Measurements from ENCODE around the gene TTC32.
"Not testable (repeated sequence)": the region's sequence is repeated elsewhere in the genome, so short reads cannot be mapped to it uniquely, and the experiment has no call there.

Gene TTC32

GRCh38 chr2:19898592-19899329 is 3.0 kb downstream of the TTC32 start:
- DNase-seq = no peak

- DNase-seq = no peak
Observed at GRCh38 chr2:19897623-19898245, 4.0 kb downstream of the TTC32 start.

DNA sequence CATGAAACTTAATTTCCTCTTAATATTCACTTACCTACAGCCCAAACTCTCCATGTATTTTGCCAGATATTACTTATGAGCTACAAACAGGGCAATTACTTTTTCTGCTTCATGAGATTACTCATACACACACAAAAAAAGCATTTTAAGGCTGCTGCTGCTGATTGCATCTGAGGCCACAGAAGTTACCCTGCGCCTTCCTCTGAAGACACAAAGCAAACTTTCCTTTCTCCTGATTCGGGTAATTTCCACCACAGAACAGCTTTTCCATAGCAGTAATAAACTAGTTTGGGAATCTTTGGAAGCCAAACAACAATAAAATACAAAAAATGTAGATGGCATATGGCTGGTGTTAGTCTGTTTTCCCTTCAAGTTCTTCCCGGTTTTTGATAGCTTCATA is 6.2 kb downstream of the TTC32 start:
- no peak for DNase-seq

GRCh38 chr2:19894134-19894792 is 7.5 kb downstream of the TTC32 start:
- DNase-seq = no peak

- DNase-seq = no peak
Observed at GRCh38 chr2:19893520-19894133, 8.2 kb downstream of the TTC32 start.

DNA sequence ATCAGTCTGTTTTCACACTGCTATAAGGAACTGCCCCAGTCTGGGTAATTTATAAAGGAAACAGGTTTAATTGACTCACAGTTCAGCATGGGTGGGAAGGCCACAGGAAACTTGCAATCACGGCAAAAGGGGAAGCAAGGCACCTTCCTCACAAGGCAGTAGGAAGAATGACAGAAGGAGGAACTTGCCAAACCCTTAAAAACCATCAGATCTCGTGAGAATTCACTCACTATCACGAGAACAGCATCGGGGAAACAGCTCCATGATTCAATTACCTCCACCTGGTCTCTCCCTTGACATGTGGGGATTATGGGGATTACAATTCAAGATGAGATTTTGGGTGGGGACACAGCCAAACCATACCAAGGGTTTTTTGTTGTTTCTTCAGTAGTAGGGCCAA is 9.8 kb downstream of the TTC32 start:
- not testable (repeated sequence) for DNase-seq

- no peak for DNase-seq
Observed at GRCh38 chr2:19890104-19890503, 11.7 kb downstream of the TTC32 start.

DNA sequence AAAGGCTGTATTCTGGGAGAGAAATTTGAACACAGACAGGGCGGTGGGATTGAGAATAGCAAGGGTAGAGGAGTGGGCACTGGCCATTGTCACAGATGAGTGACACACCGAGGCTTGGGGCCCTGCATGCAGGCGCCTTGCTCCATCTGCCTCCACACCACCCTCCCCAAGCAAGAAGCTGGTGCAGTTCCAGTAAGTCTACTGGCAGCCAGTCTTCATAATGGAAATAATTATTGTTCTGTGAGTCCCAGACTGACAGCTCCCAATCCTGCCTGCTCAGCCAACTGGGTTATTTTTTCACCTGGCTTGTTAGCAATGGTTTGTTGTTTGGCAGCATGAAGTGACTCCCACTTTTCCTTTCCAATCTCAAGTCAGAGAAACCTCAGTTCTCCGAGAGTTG is 13.0 kb downstream of the TTC32 start:
- no peak for DNase-seq

DNA sequence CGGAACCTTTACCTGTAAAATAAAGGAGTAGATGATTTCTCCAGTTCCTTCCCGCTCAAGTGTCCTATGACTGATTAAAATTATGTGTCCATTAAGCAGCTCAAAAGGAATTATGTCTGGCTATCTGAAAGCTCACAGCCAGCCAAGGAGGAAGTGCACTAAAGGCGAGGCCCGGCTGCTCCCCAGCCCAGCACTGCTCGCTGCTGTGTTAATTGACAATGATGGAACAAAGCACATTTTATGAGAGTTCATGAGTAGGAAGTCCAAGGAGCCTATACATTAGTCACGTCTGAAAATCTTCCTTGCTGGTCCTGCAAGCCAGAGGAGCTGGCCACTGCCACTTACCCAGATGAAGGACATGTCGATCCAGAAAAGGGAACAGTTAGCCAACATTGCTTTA is 14.3 kb downstream of the TTC32 start:
- no peak for DNase-seq

GRCh38 chr2:19886261-19886660 is 15.5 kb downstream of the TTC32 start:
- DNase-seq = no peak

GRCh38 chr2:19885791-19886190 is 16.0 kb downstream of the TTC32 start:
- no peak for DNase-seq

DNA sequence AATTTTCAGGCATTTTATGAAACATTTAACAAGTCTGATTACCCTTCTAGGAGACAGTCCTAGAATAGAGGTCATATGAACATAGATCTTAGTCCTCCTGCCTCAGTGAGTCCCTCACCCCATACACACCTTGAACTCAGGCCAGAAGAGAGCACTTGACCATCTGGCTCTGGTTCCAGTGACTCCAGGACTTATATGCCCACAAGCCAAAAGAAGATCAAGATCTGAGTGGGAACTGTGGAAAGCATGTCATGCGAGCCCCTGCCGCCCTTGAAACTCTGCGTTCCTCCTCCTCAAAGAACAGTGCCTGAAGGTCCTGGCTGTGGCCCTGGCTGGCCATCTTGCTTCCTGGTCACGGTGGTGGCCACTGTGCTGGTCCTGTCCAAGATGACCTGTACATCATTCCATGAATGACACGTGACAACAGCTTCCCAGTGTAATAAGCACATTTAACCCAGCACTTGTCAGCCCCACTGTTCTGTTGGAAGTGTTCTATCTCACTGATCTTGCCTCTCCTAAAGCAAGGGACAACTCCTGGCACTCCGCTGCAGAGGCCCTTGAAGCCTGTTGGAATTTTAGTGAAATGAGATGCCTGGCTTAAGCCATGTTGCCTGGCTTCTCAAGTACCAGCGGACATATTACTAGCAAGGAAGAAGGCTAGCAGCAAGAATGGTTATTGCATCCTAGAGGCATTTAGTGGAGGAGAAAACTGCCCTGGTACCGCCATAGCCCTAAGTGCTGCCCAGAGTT is 17.6 kb downstream of the TTC32 start:
- DNase-seq = no peak

DNA sequence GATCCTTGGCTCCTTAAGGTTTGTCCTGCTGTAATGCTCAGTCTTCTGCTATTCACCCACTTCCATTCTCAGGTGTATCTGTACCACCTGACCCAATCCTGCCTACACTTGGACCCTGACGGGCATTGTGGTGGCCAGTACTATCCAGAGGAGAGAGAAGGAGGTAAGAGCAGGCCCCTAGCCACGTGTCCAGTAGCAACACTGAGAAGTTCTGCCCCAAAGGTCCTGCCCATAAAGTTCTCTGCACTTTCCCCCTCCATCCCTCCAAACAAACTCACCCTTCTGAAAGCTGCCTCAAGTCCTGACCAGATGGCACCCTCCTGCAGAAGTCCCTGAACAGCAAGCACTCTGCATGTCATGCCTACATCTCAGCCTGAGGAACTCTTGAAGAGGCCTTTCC is 18.3 kb downstream of the TTC32 start:
- no peak for DNase-seq

GRCh38 chr2:19882286-19882685 is 19.5 kb downstream of the TTC32 start:
- DNase-seq = no peak

- no peak for DNase-seq
Observed at GRCh38 chr2:19881908-19882265, 19.9 kb downstream of the TTC32 start.

- no peak for DNase-seq
Observed at GRCh38 chr2:19881221-19881907, 20.4 kb downstream of the TTC32 start.

DNA sequence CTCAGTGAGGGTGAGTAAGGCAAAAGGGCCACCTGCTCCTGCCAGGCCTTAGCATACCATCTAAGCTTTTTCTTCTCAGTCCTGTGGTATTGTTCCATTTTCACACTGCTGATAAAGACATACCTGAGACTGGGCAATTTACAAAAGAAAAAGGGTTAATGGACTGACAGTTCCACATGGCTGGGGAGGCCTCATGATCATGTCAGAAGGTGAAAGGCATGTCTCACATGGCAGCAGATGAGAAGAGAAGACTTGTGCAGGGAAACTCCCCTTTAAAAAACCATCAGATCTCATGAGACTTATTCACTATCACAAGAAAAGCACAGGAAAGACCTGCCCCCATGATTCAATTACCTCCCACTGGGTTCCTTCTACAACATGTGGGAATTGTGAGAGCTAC is 21.6 kb downstream of the TTC32 start:
- DNase-seq = not testable (repeated sequence)

GRCh38 chr2:19879120-19879519 is 22.7 kb downstream of the TTC32 start:
- no peak for DNase-seq

- no peak for DNase-seq
Observed at GRCh38 chr2:19878268-19879046, 23.3 kb downstream of the TTC32 start.

GRCh38 chr2:19876751-19877150 is 25.0 kb downstream of the TTC32 start:
- no peak for DNase-seq

GRCh38 chr2:19875280-19875679 is 26.5 kb downstream of the TTC32 start:
- DNase-seq = no peak

DNA sequence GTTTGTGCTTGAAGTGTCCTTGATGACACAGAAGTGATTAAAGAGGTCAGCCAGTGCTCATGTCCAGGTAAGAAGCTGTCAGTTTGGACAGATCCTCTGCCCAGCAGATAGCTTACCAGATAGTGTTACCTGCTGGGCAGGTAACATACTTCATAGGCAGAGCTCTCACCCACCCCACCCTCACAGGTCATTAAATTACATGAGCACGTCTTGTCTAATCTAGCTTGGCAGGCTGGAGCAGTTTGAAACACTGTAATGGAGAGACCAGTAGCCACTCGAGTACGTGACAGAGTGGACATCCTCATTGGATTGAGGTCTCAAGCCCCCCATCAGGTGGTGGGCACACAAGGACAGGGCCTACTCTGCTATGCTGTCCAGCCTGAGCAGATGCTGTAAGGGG is 27.1 kb downstream of the TTC32 start:
- no peak for DNase-seq

All from NCI-H2081 treated with DMSO at 0.1 percent for 48 hours (cell line).